ENCODE measurements around the gene LCN9. TPM values are rescaled to one million over a fixed set of nuclear protein-coding genes. Genes with fewer than 3 reads are reported as not detected.
"Not testable (repeated sequence)": the region's sequence is repeated elsewhere in the genome, so short reads cannot be mapped to it uniquely, and the experiment has no call there.

LCN9 gene
- total and polyA plus RNA-seq, 12 donors = not detected

- Histone ChIP-seq H3K4me3 (no peak overlapping the region), H3K4me1 (no peaks in the 10 kb centered on the region), H3K27me3 (peaks cover 0 to 42% (median 14%) of the 10 kb centered on the region in 7 donors), H3K9me3 (no peaks in the 10 kb centered on the region), H3K36me3 (no peaks in the 10 kb centered on the region), H3K27ac (no peak overlapping the region)
- WGBS, 2 donors = 65 to 68% methylated on average over 29 of the region's 29 CpGs
- ATAC-seq (no peak), DNase-seq (no peak)
- TF ChIP-seq CTCF (IDR thresholded peaks at IDR 0.05) = no peak
- intact Hi-C loops (cut with DNase I) = no loop called here
These were observed 3.7 kb downstream of the LCN9 start for GRCh38 chr9:135666534-135667462.

- Histone ChIP-seq H3K36me3 (no peaks in the 10 kb centered on the region), H3K27ac (no peak overlapping the region), H3K9me3 (no peaks in the 10 kb centered on the region), H3K4me1 (no peaks in the 10 kb centered on the region), H3K27me3 (peaks cover 0 to 47% (median 14%) of the 10 kb centered on the region in 7 donors), H3K4me3 (no peak overlapping the region)
- intact Hi-C loops (cut with DNase I) = no loop called here
- DNase-seq = no peak
- WGBS, 2 donors = 80 to 83% methylated on average over 9 of the region's 9 CpGs
- TF ChIP-seq CTCF (IDR thresholded peaks at IDR 0.05) = no peak
- ATAC-seq = no peak
These were observed 4.4 kb downstream of the LCN9 start for GRCh38 chr9:135667463-135668001.

- H3K4me3 ChIP-seq; intact Hi-C loops (cut with DNase I); H3K27ac ChIP-seq; ATAC-seq; DNase-seq; H3K36me3 ChIP-seq; H3K4me1 ChIP-seq; H3K9me3 ChIP-seq: not testable (repeated sequence)
- 84 to 85% methylated on average over 5 of the region's 5 CpGs for WGBS, 2 donors
- peaks cover 0 to 39% (median 14%) of the 10 kb centered on the region in 7 donors for H3K27me3 ChIP-seq
These were observed 5.9 kb downstream of the LCN9 start for GRCh38 chr9:135669018-135669417.

GRCh38 chr9:135669616-135670285 lies 6.6 kb downstream of the LCN9 start:
- Histone ChIP-seq H3K9me3 (no peaks in the 10 kb centered on the region), H3K4me3 (no peak overlapping the region), H3K4me1 (no peaks in the 10 kb centered on the region), H3K27ac (no peak overlapping the region), H3K36me3 (no peaks in the 10 kb centered on the region), H3K27me3 (peaks cover 0 to 34% (median 9%) of the 10 kb centered on the region in 7 donors)
- no peak for ATAC-seq
- intact Hi-C loops (cut with DNase I) = no loop called here
- no peak for TF ChIP-seq CTCF (IDR thresholded peaks at IDR 0.05)
- WGBS, 2 donors = 93 to 98% methylated on average over 9 of the region's 9 CpGs
- DNase-seq = no peak

All from heart right ventricle (tissue), 16 donors.